NCI-H2227 (cell line): ENCODE results near the gene PRRX2.

Experiments
- DNase-seq: peaks from one replicate; lab custom pipeline; 2025; ENCODE audit not compliant: unreplicated experiment; lab: John Stamatoyannopoulos, UW

The PRRX2 gene

DNA sequence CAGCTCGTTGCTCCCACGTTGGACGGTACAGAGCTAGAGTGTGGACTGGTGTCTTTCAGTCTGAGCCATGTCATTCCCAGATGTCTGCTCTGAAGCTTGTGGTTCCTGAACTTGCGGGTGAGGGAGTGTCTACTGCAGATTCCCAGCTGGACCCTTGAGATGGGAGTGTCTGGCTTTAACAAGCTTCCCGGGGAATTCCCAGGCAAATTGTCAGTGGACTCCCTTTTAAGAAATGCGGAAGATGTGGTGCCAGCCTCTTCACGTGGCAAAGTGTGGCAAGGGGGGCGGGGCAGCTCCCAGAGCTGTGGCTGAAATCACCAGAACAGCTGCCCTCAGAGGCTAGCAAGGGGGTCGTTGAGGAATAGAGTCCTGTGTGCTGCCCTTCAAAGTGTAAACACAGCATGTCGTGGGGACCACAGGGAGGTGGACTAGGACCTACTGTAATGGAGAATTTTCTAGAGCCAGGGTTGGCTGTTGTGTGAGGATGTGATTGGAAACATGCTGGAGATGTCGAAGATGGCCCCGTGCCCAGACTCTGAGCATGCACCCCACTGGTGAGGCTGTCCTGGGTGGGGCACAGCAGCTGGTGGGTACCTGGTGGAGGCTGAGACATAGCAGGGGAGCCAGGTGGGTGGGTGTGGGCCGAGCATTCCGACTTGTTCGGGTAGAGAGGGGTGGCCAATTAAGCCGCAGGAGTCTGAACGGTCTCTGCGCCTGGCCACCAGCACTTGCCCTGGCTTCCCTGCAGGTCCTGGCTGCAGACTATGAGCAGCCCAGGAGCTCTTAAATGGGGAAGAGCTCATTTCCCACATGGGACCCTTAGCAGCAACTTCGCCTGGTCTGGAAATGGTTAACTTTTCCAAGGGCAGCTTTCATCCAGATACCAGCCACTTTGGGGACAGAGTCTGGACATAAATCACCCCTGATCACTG, 37.4 kb downstream of the PRRX2 start:
- DNase-seq, result no peak

DNA sequence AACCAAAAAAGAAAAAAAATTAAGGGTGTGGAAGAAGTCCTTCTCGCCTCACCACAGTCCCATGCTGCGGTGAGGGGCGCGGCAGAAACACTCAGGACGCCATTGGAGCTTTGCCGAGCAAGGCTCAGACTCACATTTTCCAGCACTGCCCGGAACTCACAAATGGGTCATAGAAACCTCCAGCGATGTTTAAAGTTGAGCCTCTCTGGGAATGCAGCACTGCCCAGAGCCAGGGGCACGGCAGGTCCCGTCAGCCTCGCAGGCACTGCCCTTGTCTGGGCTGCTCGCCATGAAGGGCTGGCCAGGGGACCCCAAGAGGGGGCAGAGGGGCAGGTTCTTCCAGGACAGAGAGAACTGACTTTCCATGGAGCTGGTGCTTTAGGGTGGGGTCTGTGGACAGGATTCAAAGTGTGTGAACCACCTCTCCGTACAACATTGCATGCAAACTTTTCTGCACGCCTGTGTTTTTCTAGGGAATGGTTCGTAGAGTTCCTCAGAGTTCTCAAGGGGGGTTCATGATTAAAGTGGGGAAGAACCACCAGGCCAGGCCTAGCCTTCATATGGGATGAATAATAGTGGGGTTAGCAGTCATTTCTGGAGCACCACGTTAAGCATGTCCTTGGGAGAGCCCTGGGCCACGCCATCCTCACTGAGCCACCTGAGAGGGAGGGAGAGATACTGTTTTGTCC, 38.4 kb downstream of the PRRX2 start:
- no peak for DNase-seq

DNA sequence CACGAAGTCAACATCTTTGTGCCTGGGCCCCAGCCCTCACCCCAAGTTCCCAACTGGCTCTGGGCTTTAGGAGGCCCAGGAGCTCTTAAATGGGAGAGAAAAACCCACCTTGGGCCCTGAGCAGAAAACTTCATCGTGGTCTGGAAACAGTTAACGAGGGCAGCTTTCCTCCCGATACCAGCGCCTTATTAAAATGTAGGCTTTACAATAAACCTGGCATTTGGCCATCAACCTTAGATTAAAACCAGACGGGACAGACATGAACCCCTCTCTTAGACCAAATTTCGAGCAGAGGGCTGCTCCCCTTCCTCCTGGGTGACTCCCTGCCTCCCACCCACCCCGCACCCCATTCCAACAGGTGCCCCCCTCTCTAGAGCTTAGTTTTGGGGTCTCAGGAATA, 39.4 kb downstream of the PRRX2 start:
- no peak for DNase-seq

DNA sequence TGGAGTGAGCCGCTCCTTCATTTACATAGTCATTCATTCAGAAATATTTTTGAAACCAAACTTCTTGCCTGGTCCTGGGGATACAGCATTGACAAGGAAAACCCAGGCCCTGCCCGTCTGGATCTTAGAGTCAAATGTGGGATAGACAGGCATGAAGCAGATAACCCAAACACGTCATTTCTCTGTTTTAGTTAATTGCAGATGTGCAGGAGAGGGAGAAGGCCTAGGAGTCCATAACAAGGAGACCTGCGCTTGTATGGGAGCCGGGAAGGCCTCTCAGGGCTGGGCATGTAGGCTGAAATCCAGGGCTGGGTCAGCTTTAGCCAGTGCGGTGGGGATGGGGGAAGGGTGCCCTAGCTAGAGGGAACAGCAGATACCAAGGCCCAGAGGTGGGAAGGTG, 43.3 kb downstream of the PRRX2 start:
- no peak for DNase-seq

DNA sequence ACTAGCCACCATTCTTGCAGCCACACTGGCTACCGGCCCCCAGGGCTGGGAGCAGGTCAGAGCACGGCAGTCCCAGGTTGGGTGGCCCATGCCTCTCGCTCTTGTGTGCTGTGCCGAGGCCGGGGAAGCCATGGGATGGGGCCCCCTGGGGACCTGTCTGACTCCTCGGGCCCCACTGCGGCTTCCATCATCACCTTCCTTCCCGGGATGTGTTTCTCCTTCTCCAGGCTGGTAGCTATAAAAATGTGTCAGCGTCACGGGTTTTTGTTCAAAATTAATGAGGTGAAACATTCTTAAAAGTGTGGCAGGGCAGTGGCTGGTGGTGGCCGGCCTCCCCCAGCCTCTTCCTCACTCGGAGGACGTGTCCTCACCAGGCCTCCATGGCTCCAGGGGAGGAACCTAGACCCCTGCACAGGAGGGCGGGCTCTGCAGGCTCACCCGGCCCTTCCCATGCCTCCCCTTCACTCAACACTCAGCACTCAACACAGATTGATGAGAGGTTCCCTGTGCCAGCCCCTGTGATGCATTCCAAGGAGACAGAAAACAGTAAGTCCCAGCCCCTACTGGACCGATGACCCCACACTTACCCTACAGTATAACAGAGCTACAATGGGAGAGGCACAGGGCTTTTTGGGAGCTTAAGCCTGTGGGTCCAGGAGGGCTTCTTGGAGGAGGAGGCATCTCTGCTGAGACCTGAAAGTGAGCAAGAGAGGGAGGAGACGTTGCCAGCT, 44.2 kb downstream of the PRRX2 start:
- no peak for DNase-seq

DNA sequence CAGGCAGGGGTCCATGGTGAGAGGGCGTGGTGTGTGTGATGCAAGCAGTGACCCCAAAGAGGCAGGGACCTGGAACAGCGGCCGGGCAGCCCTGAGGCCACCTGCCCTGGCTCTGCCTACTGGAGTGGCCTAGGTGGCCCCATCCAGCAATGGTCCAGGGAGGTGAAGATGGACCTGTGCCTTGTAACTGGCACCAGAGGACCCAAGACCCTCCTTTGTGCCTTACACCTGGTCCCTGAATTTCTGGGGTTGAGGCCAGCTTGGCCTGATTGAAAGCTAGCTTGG, 44.7 kb downstream of the PRRX2 start:
- no peak for DNase-seq

DNA sequence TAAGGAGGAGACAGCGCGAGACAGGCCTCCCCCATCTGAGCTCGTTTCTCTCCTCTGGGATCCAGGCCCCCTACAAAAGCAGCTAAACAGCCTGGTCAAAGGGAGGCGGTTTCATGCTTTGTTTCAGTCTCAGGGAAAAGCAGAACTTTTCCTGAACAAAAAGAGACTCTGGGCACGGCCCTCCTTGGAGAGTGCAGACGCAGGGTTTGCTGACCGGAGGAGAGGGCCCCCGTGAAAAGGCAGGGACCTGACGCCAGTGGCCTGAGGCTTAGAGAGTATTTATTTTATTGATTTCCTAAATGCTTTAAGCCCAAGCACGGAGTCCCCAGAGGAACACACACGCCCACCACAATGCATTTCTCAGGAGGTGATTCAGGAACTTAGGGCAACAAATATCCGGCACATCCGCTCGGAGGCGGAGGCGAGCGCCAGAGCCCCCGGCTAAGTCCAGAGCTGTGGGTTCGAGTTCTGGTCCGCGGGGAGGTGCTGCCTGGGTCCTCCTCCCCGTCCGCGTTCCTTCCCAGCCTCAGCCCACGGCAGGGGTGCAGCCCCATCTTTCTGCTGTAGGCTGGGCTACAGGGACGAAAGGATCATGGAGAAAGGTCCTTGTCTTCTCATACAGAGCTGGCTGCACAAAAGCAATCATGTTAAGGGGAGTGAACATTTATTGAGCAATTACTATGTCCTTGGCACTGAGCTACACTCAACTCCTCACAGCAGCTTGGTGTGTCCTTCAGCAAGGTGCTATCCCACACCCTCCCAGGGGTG, 47.4 kb downstream of the PRRX2 start:
- DNase-seq, result peak; percentile 10

DNA sequence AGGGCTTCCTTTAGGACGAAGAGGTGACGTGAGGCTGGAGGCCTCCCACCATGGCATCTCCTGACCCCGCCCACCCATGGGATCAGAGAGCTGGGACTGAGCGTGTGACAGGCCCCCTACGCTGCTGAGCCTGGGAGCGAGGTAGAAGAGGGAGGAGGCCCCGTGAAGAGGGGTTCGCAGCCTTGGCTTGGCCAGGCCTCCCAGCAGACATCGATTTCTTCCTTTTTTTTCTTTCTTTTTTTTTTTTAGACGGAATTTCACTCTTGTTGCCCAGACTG, 47.9 kb downstream of the PRRX2 start:
- no peak for DNase-seq

DNA sequence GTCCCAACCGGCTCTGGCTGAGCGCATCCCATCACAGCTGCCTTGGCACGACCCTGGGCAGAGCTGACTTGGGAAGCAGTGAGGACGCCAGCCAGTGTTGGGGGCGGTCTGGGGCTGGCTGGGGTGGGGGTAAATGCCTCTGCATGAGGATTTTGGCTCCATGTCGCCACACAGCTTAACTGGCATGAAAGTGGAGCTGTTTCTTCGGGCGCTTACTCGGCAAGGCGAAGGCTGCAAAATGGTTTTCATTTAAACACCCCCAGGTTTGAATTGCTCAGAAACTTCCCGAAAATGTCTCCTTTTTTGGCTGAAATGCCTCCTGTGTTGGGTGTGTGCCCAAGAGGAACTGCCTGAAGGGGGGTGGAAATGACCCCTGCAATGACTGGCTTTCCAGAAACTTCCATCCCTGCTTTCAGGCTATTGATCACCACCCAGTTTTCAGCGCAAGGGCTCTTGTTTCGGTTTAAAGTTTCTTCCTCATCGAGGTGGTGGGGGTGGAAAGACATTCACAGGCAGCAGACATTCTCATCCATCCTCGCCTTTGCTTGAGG, 49.1 kb downstream of the PRRX2 start:
- no peak for DNase-seq

DNA sequence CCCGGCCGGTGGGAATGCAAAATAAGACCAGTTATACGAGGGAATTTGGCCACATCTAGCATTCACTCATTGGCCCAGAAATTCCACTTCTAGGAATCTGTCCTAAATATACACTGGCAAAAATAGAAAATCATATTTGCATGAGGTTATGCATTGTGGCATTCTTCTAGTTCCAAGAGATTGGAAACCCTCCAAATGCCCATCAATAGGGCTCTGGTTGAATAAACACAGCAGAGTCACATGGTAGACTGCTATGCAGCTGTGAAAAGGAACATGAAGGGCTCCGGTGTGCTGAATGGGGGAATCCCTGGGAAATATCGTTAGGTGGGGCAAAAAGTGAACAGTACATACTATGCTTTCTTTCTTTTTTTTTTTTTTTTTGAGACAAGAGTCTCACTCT, 50.6 kb downstream of the PRRX2 start:
- no peak for DNase-seq

DNA sequence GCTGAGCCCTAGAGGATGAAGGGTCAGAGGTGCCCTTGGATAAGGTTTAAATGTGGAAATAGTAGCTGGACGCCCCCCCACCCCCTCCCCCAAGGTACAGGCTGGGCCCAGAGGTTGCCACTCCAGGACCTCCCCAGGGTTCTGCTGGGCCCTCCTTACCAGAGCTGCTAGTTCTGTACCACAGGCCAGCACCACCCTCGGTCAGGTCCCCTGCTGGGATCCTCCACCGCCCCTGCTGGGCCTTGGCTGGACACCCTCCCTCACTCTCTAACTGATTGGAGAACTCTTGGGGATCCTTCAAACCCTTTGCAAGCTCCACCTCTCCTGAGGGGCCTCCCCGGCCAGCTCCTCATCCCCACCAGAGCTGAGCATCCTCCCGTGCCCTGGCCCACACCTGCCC, 52.5 kb downstream of the PRRX2 start:
- no peak for DNase-seq

DNA sequence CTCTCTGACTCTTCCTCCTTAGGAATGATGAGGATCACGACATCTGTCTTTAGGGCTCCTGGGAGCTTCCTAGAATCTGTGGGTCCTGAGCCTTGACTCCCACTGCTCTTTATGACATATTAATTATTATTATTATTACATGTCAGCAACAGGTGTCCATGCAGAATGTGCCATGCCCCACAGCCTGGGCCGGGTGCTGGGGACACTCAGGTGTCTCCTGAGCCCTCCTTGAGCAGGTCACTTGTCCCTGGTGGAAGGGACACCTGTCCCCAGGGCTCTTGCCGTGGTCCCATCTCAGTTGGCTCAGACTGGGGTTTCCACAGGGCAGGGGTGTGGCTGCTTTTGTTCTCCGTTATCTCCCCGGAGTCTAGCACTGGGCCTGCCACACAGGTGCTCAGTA, 53.2 kb downstream of the PRRX2 start:
- DNase-seq, result no peak

DNA sequence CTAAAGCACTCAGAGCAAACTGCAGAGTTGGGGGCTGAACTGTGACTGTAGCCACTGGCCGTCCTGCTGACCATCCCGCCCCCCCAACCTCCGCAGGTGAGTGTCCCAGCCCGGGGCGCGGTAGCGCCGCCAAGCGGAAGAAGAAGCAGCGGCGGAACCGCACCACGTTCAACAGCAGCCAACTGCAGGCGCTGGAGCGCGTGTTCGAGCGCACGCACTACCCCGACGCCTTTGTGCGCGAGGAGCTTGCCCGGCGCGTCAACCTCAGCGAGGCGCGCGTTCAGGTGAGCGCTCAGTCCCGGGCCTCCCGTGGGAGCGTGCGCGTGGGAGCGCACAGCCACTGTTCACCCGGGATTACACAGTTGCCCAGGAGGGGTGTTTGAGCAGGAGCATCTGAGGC, 53.7 kb downstream of the PRRX2 start:
- DNase-seq, result no peak

DNA sequence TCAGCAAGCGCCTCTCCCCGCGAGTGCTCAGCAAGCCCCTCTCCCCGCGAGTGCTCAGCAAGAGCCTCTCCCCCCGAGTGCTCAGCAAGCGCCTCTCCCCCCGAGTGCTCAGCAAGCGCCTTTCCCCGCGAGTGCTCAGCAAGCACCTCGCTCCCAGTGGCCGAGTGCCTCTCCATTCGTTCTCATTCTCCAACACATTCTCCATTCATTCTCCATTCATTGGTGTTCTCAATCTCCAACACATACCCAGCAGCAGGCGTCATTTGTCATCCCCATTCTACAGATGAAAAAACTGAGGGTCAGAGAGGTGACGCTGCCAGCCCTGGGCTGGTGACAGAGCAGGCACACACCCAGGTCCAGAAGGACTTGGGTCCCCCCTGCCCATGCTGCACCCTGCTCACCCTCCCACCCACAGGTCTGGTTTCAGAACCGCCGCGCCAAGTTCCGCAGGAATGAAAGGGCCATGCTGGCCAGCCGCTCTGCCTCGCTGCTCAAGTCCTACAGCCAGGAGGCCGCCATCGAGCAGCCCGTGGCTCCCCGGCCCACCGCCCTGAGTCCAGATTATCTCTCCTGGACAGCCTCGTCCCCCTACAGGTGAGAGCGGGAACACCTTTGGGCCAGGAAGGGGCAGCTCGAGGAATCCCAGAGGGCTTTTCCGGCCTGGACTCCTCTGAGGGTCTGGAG, 54.9 kb downstream of the PRRX2 start:
- no peak for DNase-seq

DNA sequence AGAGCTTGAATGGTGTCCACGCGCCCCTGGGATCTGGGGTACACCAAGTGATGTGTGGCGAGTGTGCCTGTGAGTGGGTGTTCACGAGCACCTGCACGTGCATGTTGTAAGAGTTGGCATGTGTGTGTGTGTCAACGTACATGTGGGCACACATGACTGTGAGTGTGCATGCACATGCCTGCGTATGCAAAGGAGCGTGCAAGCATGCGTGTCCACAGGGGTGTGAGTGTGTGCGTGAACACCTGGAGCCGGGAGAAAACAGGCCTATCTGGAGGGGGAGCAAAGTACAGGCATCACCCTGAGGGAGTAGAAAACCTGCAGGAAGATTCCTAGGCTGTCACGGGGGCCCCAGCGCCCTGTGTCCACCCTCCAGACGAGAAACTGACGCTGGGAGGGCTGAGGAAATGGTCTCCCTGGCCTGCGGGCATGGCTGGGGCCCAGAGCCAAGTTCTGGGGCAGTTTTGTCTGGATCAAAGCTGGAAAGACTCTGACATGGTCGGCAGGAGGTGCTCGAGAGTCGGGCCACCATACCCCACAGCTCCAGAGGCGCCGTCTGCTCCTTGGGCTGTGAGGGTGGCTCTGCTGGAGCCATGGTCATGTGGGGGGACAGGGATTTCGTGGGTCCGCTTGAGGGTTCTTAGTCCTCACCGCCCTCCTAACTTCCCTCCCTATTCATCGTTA, 55.6 kb downstream of the PRRX2 start:
- DNase-seq, result no peak

DNA sequence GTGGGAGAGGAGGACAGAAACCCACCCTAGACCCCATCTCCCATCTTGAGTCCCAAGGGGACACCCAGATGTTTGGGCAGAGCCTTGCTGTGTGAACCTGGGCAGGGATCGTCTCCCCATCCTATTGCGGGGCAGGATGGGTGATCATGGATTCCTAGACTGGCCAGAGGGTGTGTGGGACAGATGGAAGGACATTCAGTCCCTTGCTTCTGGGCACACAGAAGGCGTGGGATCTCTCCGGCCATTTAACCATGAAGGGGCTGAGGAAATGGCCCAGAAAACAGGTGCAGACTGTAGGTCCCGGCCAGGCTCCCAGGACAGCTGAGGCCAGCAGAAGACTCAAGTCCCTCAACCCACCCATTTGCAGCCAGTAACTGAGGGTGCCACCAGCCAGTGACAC, 57.5 kb downstream of the PRRX2 start:
- DNase-seq, result no peak

DNA sequence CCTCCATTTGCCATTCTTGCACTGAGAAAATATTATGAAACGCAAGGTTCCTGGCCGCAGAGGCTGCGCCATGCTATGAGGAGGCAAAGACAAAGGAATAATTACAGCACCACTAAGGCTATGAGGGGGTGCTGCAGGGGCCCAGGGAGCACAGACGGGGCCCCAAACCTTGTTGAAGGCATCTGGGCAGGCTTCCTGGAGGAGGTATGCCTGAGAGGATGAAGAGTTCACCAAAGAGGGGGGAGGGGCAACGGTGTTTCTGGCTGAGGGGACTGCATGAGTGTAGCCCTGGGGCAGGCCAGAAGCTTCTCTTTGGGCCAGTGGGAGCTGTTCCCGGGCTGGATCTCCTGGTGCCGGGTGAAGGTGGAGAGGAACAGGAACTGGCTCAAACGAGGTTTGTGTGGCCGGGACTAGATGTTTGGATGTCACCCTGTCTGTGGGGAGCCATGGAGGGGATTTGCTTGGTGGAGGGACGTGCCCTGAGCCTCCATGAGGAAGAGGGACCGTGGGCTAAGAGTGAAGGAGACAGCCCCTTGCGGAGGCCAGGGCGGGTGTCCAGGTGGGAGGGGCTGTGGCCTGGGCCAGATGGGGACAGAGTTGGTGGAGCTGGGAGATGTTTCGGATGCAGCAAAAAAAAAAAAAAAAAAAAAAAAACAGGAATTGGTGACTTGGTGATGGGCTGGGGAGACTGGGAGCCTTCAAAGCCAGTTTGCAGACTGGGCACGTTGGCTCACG, 59.2 kb downstream of the PRRX2 start:
- DNase-seq, result no peak

DNA sequence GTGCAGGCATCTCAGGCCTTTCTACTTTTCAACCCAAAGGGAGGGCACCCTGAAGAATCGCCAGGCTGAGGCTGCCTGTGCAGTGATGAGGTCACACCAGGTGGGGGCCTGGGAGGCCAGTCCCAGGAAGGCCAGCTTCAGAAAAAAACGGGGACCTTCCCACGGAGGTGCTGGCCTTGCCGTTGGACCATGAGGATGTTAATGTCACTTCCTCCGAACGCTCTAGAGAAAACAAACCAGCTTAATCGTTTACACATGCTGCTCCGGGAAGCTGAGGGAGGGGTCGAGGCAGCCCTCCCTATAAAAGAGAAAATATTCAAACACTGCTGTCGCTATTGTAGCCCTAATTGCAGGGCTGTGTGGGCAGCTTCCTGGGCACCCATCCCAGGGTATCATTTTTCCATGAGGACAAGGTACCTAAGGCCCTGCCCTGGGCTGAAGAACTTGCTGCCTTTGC, 60.4 kb downstream of the PRRX2 start:
- no peak for DNase-seq
